ENCODE measurements around the gene CYB5R2.

DNA sequence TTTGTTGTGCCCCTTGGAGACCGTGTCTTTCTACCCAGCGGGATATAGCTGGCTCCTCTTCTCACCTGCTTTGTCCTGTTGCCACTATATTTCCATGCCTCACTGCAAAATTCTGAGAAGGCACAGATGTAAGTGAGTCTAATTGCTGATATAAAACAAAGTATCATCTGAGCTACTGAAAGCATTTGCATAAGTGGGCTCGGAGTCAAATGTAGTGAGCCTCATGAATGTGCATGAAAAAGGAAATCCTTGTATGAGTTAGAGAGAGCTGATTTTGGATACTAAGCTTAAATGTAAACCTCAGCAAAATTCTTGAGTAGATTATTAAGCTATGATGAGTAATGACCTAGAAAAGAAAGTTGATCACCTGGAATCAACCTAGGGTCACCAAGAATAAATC lies 19.1 kb upstream of the CYB5R2 start:
- TF ChIP-seq CTCF (IDR thresholded peaks at IDR 0.05), result no peak
- no peak for TF ChIP-seq RAD21 (conservative IDR thresholded peaks at IDR 0.05 in 1 of 2, IDR thresholded peaks at IDR 0.05 in 1 of 2)
- TF ChIP-seq GATA3 (IDR thresholded peaks at IDR 0.05; ENCODE audit: borderline replicate concordance), result no peak
- TF ChIP-seq CHD4 (IDR thresholded peaks at IDR 0.05; ENCODE audit: borderline replicate concordance), result no peak
- TF ChIP-seq RFX5 (IDR thresholded peaks at IDR 0.05), result no peak
- no peak for TF ChIP-seq CHD2 (IDR thresholded peaks at IDR 0.05; ENCODE audit: low read length, partially characterized antibody)
- no peak for TF ChIP-seq POLR2A (IDR thresholded peaks at IDR 0.05; ENCODE audit: low read length)
- TF ChIP-seq EP300 (IDR thresholded peaks at IDR 0.05), result no peak
- no peak for TF ChIP-seq TP53 (CRISPR knock-in tag; IDR thresholded peaks at IDR 0.05)
- TF ChIP-seq NPAS2 (CRISPR knock-in tag; IDR thresholded peaks at IDR 0.05; ENCODE audit: borderline replicate concordance), result no peak
- TF ChIP-seq POLR2AphosphoS2 (conservative IDR thresholded peaks at IDR 0.05; ENCODE audit: low read length), result no peak
- TF ChIP-seq HDAC2 (IDR thresholded peaks at IDR 0.05), result no peak

All from A549 (cell line).